Measurements from ENCODE around the gene LRBA. TPM values are rescaled to one million over a fixed set of nuclear protein-coding genes. Genes with fewer than 3 reads are reported as not detected.
A peak's percentile ranks its signal among the peaks of the same experiment; 100 is the strongest.

LRBA gene
- total and polyA plus RNA-seq, 2 of the 4 experiments (the other 2 are of a cell fraction): 10.2 to 51.6 TPM

DNA sequence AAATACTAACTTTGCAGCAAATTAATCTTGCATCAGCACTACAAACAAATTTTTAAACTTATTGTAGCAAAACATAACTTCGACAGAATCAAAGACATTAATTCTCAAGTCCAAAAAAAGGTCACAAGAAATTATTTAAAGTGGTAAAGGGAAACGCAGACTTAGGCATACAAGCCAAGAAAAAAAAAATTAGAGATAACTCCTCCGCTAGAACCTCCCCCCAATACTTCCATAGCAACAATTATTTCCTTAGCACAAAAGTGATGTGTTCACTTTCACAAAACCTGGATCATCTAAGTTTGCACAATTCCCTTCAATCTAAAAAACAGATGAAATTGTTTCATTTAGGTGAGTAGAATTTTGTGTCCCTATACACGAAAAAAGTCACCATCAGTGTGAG is 1.1 kb downstream of the LRBA start:
- Histone ChIP-seq H3K4me1 (ENCODE audit: control insufficient read depth, insufficient read depth, low read length) (no peaks in the 10 kb centered on the region), H3K9ac (ENCODE audit: low read depth, low read length) (no peak overlapping the region; the same call in 1 of the 2 replicates), H3K9me1 (ENCODE audit: insufficient read depth, low read length) (no peaks in the 10 kb centered on the region), H2BK120ac (ENCODE audit: low read depth, low read length) (no peak overlapping the region), H3K56ac (ENCODE audit: extremely low read depth, insufficient read depth, low read length) (no peak overlapping the region), H3K79me1 (ENCODE audit: low read depth in 1 of 2, low read length in 2 of 2) (peaks cover 0 to 12% of the 10 kb centered on the region in 2 experiments; a peak in 2 of 4 replicates), H2AK9ac (replicated peaks; ENCODE audit: low read depth, low read length, poor library complexity) (no peak overlapping the region), H4K91ac (ENCODE audit: insufficient read depth, low read depth, low read length) (no peak overlapping the region), H3K23ac (ENCODE audit: low read depth, low read length) (no peak overlapping the region), H3K9me3 (ENCODE audit: control insufficient read depth, insufficient read depth, low read length) (no peaks in the 10 kb centered on the region), H3K36me3 (ENCODE audit: control insufficient read depth, insufficient read depth, low read length) (no peaks in the 10 kb centered on the region), H3K4me2 (ENCODE audit: low read depth, low read length) (peak overlapping the region; percentile 99), H2BK15ac (ENCODE audit: low read depth, low read length) (no peak overlapping the region; the same call in 2 of the 3 replicates), H3K18ac (ENCODE audit: low read depth, low read length) (no peak overlapping the region), H2AFZ (replicated peaks; ENCODE audit: low read length, poor library complexity) (no peak overlapping the region), H3K4me3 (ENCODE audit: insufficient read depth, low read depth, low read length) (peak overlapping the region; percentile 99), H2AK5ac (ENCODE audit: low read depth, low read length) (no peak overlapping the region), H4K8ac (ENCODE audit: low read depth in 2 of 2, low read length in 2 of 2) (no peak overlapping the region; a peak in 1 of 4 replicates), H3K14ac (replicated peaks; ENCODE audit: low read depth, low read length) (no peak overlapping the region), H3K27me3 (ENCODE audit: control insufficient read depth, insufficient read depth, low read length) (no peaks in the 10 kb centered on the region), H3K27ac (ENCODE audit: insufficient read depth, low read length) (no peak overlapping the region), H2BK20ac (ENCODE audit: low read depth, low read length) (no peak overlapping the region), H2BK5ac (ENCODE audit: low read depth, low read length, poor library complexity, severe bottlenecking) (no peak overlapping the region), H4K5ac (ENCODE audit: low read depth, low read length) (no peak overlapping the region), H3K4ac (ENCODE audit: low read depth, low read length) (no peak overlapping the region), H4K20me1 (ENCODE audit: insufficient read depth, low read length) (no peaks in the 10 kb centered on the region)
- in situ Hi-C loops (cut with MboI; ENCODE audit: low sequenced_read_pairs): no loop called here
- intact Hi-C loops (cut with micrococcal nuclease): no loop called here
- DNase-seq (no peak), ATAC-seq (ENCODE audit: low read depth) (no peak)
- CTCF ChIA-PET: no interaction called here
- POLR2A ChIA-PET (ENCODE audit: unreplicated experiment): no interaction called here
- TF ChIP-seq, protein P1, sequence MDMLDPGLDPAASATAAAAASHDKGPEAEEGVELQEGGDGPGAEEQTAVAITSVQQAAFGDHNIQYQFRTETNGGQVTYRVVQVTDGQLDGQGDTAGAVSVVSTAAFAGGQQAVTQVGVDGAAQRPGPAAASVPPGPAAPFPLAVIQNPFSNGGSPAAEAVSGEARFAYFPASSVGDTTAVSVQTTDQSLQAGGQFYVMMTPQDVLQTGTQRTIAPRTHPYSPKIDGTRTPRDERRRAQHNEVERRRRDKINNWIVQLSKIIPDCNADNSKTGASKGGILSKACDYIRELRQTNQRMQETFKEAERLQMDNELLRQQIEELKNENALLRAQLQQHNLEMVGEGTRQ (IDR thresholded peaks at IDR 0.05; ENCODE audit: low read depth, low read length): no peak
- TF ChIP-seq RAD21 (IDR thresholded peaks at IDR 0.05; ENCODE audit: low read length): no peak
- no peak for TF ChIP-seq RCOR1 (IDR thresholded peaks at IDR 0.05; ENCODE audit: insufficient replicate concordance, low read length)
- TF ChIP-seq, protein P2, sequence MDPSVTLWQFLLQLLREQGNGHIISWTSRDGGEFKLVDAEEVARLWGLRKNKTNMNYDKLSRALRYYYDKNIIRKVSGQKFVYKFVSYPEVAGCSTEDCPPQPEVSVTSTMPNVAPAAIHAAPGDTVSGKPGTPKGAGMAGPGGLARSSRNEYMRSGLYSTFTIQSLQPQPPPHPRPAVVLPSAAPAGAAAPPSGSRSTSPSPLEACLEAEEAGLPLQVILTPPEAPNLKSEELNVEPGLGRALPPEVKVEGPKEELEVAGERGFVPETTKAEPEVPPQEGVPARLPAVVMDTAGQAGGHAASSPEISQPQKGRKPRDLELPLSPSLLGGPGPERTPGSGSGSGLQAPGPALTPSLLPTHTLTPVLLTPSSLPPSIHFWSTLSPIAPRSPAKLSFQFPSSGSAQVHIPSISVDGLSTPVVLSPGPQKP (IDR thresholded peaks at IDR 0.05; ENCODE audit: borderline replicate concordance, low read depth, low read length): no peak
- TF ChIP-seq, protein P3, sequence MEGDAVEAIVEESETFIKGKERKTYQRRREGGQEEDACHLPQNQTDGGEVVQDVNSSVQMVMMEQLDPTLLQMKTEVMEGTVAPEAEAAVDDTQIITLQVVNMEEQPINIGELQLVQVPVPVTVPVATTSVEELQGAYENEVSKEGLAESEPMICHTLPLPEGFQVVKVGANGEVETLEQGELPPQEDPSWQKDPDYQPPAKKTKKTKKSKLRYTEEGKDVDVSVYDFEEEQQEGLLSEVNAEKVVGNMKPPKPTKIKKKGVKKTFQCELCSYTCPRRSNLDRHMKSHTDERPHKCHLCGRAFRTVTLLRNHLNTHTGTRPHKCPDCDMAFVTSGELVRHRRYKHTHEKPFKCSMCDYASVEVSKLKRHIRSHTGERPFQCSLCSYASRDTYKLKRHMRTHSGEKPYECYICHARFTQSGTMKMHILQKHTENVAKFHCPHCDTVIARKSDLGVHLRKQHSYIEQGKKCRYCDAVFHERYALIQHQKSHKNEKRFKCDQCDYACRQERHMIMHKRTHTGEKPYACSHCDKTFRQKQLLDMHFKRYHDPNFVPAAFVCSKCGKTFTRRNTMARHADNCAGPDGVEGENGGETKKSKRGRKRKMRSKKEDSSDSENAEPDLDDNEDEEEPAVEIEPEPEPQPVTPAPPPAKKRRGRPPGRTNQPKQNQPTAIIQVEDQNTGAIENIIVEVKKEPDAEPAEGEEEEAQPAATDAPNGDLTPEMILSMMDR (conservative IDR thresholded peaks at IDR 0.05; ENCODE audit: low read depth, low read length): no peak
- WGBS, 2 experiments (ENCODE audit: extremely low coverage in 2 of 2, insufficient read length in 1 of 2): no CpG with 5 or more reads among the region's 4 CpGs
- BruUV-seq (replicated peaks): no TSS peak
- dilution Hi-C loops (cut with HindIII; ENCODE audit: low sequenced_read_pairs, unreplicated experiment): no loop called here
